Adrenal gland (tissue), 12 donors: ENCODE measurements around the gene MRPS16. TPM values are rescaled to one million over a fixed set of nuclear protein-coding genes. Genes with fewer than 3 reads are reported as not detected.

ENCODE experiments used
- DNase-seq, 7 donors: peaks; one replicate each; pipeline ENCODE4 v3.0.0-alpha.2; 2019 to 2020
- H3K27ac ChIP-seq, 5 donors: fragments of 200-600 bp; sonication (generic) in 4 of 5; 1 replicate in 3 of 5; 2 replicates in 2 of 5; pipeline versions ENCODE4 v1.5.1 to v1.8.0; 2016 to 2020; ENCODE audit warnings: mild to moderate bottlenecking in 1 of 5
- H3K27me3 ChIP-seq: fragments of 200-600 bp; 2 replicates; pipeline ENCODE4 v1.8.0; 2021
- H3K36me3 ChIP-seq, 2 donors: fragments of 200-600 bp; replicated peaks in 1 of 2; 1 replicate in 1 of 2; 2 replicates in 1 of 2; pipeline versions ENCODE4 v1.5.1 to v1.8.0; 2018 to 2022
- H3K4me1 ChIP-seq, 2 donors: fragments of 200-600 bp; replicated peaks in 1 of 2; 1 replicate in 1 of 2; 2 replicates in 1 of 2; pipeline versions ENCODE4 v1.5.1 to v1.8.0; 2018 to 2021
- H3K4me3 ChIP-seq, 4 donors: fragments of 200-600 bp; sonication (generic) in 3 of 4; one replicate each; pipeline ENCODE4 v1.5.1; 2016 to 2018
- H3K9me3 ChIP-seq, 3 donors: fragments of 200-600 bp; sonication (generic) in 1 of 3; replicated peaks in 1 of 3; 1 replicate in 2 of 3; 2 replicates in 1 of 3; pipeline versions ENCODE4 v1.5.1 to v1.8.0; 2016 to 2021
- POLR2A ChIP-seq, 2 donors: fragments of 450-650 bp; IDR thresholded peaks; one replicate each; pipeline ENCODE4 v1.6.1; 2017; ENCODE audit warnings: antibody characterized with exemption in 2 of 2, mild to moderate bottlenecking in 2 of 2, moderate library complexity in 1 of 2
- WGBS, 4 donors: extraction: QIAGEN DNeasy Blood & Tissue Kit in 2 of 4; methylation state at CpG; one replicate each; pipeline versions ENCODE4 v1.1.5 to v1.1.7; 2013 to 2017; 5-methylcytosine and 5-hydroxymethylcytosine counted together
- intact Hi-C, 2 donors: fragments of 100-400 bp; cut with DNase I; formaldehyde crosslinking; loops; one replicate each; pipeline versions ENCODE4 v1.14.1 to v1.15.0; 2022 to 2023
- polyA plus RNA-seq, 3 donors: library from polyadenylated mRNA; stranded (reverse); fragments of 200-250 nt in 2 of 3; fragments of 350-450 nt in 1 of 3; fragmentation: Illumina TruSeq in 1 of 3; extraction: RNeasy Lipid Tissue Mini Kit (QIAGEN cat#74804) in 1 of 3; gene quantifications; one replicate each; pipeline ENCODE4 v1.2.3, GENCODE V29; 2013 to 2014
- total RNA-seq, 9 donors: library from RNA; depleted of rRNA in 4 of 9; stranded (reverse); fragments of >200 nt in 4 of 9; fragments of 120-200 nt in 1 of 9; fragmentation: NEBNext Ultra II Directional in 1 of 9; extraction: Animal tissue kit (Norgen Biotek cat#: 25700) in 1 of 9; gene quantifications; one replicate each; pipeline versions ENCODE4 v1.1.0 to v1.2.4, GENCODE V29; 2013 to 2023
- TF ChIP-seq, protein P1 (sequence below), 6 experiments: fragments of 450-650 bp in 4 of 6; fragments of 200-600 bp in 2 of 6; sonication (generic) in 1 of 6; IDR thresholded peaks; 1 replicate in 5 of 6; 2 replicates in 1 of 6; pipeline versions ENCODE4 v1.5.1 to v1.8.0; 2016 to 2021; ENCODE audit warnings: antibody characterized with exemption in 6 of 6, mild to moderate bottlenecking in 2 of 6, moderate library complexity in 1 of 6
- donor health status: healthy with polysubstance abuse.
- donor health status: Bipolar disorder and iron deficiency.
- donor health status: DM: yes; HTN: yes; CAD: no.
- donor health status: DM: no; HTN: no; CAD: no.
- donor health status: DM: no; HTN: no; CAD: no.
- donor health status: DM: yes; HTN: yes; CAD: no.

Gene MRPS16
- total and polyA plus RNA-seq, 12 donors, result 37.6 to 128 (median 86.7) TPM

DNA sequence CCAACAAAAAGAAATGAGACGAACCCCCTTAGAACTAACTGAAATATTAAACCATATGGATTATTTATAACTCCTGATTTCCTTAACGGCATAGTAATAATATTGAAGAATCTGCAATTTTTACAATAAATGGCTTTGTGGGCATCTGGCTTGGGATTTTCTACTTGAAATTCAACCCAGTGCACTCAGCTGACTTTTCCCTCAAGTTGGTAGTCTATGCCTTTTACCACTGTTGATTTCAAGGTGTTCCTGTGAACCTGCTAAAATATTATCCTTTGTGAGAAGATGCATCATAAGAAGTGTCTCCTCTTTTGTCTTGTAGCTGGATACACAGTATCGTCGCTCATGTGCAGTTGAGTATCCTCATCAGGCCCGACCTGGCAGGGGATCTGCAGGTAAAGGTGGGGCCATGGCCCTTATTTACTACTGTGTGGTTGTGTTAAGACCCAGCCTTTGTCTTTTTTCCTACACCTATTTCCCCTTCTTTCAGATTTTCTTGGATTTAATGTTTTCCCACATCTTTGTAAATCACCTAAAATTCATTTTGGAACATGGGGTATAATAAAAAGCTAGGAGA is 13.4 kb downstream of the MRPS16 start:
- no peaks in the 10 kb centered on the region for H3K4me1 ChIP-seq
- peaks cover 0 to 57% of the 10 kb centered on the region in 2 donors for H3K36me3 ChIP-seq
- no peaks in the 10 kb centered on the region for H3K27me3 ChIP-seq
- TF ChIP-seq POLR2A (IDR thresholded peaks at IDR 0.05), result no peak
- TF ChIP-seq, protein P1, sequence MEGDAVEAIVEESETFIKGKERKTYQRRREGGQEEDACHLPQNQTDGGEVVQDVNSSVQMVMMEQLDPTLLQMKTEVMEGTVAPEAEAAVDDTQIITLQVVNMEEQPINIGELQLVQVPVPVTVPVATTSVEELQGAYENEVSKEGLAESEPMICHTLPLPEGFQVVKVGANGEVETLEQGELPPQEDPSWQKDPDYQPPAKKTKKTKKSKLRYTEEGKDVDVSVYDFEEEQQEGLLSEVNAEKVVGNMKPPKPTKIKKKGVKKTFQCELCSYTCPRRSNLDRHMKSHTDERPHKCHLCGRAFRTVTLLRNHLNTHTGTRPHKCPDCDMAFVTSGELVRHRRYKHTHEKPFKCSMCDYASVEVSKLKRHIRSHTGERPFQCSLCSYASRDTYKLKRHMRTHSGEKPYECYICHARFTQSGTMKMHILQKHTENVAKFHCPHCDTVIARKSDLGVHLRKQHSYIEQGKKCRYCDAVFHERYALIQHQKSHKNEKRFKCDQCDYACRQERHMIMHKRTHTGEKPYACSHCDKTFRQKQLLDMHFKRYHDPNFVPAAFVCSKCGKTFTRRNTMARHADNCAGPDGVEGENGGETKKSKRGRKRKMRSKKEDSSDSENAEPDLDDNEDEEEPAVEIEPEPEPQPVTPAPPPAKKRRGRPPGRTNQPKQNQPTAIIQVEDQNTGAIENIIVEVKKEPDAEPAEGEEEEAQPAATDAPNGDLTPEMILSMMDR (IDR thresholded peaks at IDR 0.05), result no peak
- no peaks in the 10 kb centered on the region for H3K9me3 ChIP-seq
- no peak overlapping the region for H3K4me3 ChIP-seq
- no peak for DNase-seq
- intact Hi-C loops, result no loop called here
- WGBS, 4 donors, result 90 to 95% (median 93%) methylated on average over 5 of the region's 5 CpGs
- no peak overlapping the region for H3K27ac ChIP-seq

DNA sequence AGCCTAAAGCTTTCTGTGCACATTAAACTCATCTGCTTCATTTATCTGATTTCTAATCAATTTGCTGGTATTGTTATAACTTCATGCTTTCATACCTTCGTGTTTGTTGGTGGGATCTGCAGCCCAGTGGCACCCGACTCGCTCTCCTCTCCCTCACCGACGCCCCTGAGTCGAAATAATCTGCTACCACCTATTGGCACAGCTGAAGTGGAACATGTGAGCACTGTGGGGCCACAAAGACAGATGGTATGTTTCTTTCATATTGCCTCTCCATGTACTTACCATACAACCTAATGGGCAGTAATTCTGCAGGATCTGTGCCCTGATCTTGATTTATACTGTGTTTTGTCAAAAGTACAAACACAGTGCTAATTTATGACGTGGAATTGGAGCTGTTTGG is 17.7 kb downstream of the MRPS16 start:
- TF ChIP-seq POLR2A (IDR thresholded peaks at IDR 0.05), result no peak
- TF ChIP-seq, protein P1 (IDR thresholded peaks at IDR 0.05), result no peak
- Histone ChIP-seq H3K9me3 (no peaks in the 10 kb centered on the region), H3K4me3 (no peak overlapping the region), H3K27ac (no peak overlapping the region), H3K27me3 (no peaks in the 10 kb centered on the region), H3K36me3 (peaks cover 0 to 20% of the 10 kb centered on the region in 2 donors), H3K4me1 (no peaks in the 10 kb centered on the region)
- intact Hi-C loops, result no loop called here
- 84 to 93% (median 91%) methylated on average over 7 of the region's 7 CpGs for WGBS, 4 donors
- no peak for DNase-seq

DNA sequence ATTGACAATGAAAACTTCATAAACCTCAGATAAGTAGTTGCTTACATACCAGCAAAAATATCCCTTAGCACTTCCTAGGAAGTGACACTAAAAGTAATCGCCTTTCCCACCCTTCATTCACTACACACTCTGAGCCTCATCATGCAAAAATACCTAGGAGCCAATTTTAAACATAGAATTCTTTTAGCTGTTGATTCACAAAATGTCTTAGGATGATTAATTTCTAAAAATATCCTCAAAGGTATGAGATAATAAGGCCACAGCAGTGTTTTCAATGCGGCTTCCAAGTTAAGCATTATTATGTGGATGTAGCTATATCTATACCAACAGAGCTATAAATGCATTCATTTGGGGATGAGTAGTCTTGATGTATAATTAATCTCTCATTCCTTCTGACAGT is 18.6 kb downstream of the MRPS16 start:
- Histone ChIP-seq H3K9me3 (no peaks in the 10 kb centered on the region), H3K4me3 (no peak overlapping the region), H3K27me3 (no peaks in the 10 kb centered on the region), H3K36me3 (peaks cover 0 to 16% of the 10 kb centered on the region in 2 donors), H3K27ac (no peak overlapping the region), H3K4me1 (no peaks in the 10 kb centered on the region)
- 81 to 96% (median 88%) methylated on average over 2 of the region's 2 CpGs for WGBS, 4 donors
- no peak for DNase-seq
- TF ChIP-seq, protein P1 (IDR thresholded peaks at IDR 0.05), result no peak
- TF ChIP-seq POLR2A (IDR thresholded peaks at IDR 0.05), result no peak
- intact Hi-C loops, result no loop called here

DNA sequence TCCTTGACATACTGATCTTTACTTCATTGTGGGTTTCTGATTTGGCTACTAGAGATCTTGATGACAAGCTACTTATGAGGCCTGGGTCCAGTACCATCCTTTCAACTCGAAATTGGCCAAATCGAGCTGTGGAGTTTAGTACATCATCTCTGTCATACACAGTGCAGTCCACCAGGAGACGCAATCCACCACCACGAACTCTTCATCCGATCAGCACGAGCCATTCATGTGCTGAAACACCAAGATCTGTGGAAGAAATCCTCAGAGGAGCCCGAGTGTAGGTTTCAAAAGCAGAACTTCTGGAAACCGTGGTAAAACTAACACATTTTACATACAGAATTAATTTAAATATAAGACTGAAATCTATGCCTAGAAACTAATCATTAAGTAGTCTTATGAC is 19.6 kb downstream of the MRPS16 start:
- no peak for DNase-seq
- TF ChIP-seq, protein P1 (IDR thresholded peaks at IDR 0.05), result no peak
- no peak for TF ChIP-seq POLR2A (IDR thresholded peaks at IDR 0.05)
- 88 to 93% (median 90%) methylated on average over 8 of the region's 8 CpGs for WGBS, 4 donors
- H3K4me1 ChIP-seq, result no peaks in the 10 kb centered on the region
- H3K4me3 ChIP-seq, result no peak overlapping the region
- intact Hi-C loops, result no loop called here
- H3K9me3 ChIP-seq, result no peaks in the 10 kb centered on the region
- peaks cover 0 to 16% of the 10 kb centered on the region in 2 donors for H3K36me3 ChIP-seq
- no peak overlapping the region for H3K27ac ChIP-seq
- no peaks in the 10 kb centered on the region for H3K27me3 ChIP-seq
